Cardiac muscle cell (in vitro differentiated cells and primary cell): ENCODE measurements around the gene MLXIPL. TPM values are rescaled to one million over a fixed set of nuclear protein-coding genes. Genes with fewer than 3 reads are reported as not detected.

Experiments used
- DNase-seq, 2 donors: peaks; one replicate each; pipeline versions ENCODE4 v3.0.0 to v3.0.0-alpha.2; 2010 to 2017; ENCODE audit warnings: low read depth in 1 of 2, low spot score in 1 of 2
- H3K27ac ChIP-seq: fragments of 200-600 bp; sonication (generic); 2 replicates; pipeline ENCODE4 v1.5.1; 2016
- H3K27me3 ChIP-seq: fragments of 200-600 bp; sonication (generic); 2 replicates; pipeline ENCODE4 v1.6.0; 2016; ENCODE audit warnings: control low read depth
- H3K36me3 ChIP-seq: fragments of 200-600 bp; sonication (generic); 2 replicates; pipeline ENCODE4 v1.5.1; 2016; ENCODE audit warnings: control low read depth
- H3K4me1 ChIP-seq: fragments of 200-600 bp; sonication (generic); 2 replicates; pipeline ENCODE4 v1.8.1; 2017; ENCODE audit warnings: low read depth, mild to moderate bottlenecking, mixed run types
- H3K4me3 ChIP-seq: fragments of 200-600 bp; sonication (generic); 2 replicates; pipeline ENCODE4 v1.5.1; 2016; ENCODE audit warnings: mild to moderate bottlenecking
- H3K9me3 ChIP-seq: fragments of 200-600 bp; sonication (generic); 2 replicates; pipeline ENCODE4 v1.5.1; 2017; ENCODE audit warnings: low read depth, mild to moderate bottlenecking, control low read depth
- polyA plus RNA-seq: library from polyadenylated mRNA; unstranded; fragments of >200 nt; fragmentation: Nextera tagmentation; extraction: Ambion mirVana; gene quantifications from 2 replicates; pipeline ENCODE4 v1.2.1, GENCODE V29; 2016
- total RNA-seq: library from RNA; depleted of rRNA; stranded (reverse); fragments of >200 nt; gene quantifications from 2 replicates; pipeline ENCODE4 v1.2.3, GENCODE V29; 2016
- TF ChIP-seq, protein P1 (sequence below): IDR thresholded peaks from 2 replicates; pipeline ENCODE4 v1.5.1; 2012; ENCODE audit warnings: low read depth, mild to moderate bottlenecking, low read length

Gene MLXIPL, protein sequence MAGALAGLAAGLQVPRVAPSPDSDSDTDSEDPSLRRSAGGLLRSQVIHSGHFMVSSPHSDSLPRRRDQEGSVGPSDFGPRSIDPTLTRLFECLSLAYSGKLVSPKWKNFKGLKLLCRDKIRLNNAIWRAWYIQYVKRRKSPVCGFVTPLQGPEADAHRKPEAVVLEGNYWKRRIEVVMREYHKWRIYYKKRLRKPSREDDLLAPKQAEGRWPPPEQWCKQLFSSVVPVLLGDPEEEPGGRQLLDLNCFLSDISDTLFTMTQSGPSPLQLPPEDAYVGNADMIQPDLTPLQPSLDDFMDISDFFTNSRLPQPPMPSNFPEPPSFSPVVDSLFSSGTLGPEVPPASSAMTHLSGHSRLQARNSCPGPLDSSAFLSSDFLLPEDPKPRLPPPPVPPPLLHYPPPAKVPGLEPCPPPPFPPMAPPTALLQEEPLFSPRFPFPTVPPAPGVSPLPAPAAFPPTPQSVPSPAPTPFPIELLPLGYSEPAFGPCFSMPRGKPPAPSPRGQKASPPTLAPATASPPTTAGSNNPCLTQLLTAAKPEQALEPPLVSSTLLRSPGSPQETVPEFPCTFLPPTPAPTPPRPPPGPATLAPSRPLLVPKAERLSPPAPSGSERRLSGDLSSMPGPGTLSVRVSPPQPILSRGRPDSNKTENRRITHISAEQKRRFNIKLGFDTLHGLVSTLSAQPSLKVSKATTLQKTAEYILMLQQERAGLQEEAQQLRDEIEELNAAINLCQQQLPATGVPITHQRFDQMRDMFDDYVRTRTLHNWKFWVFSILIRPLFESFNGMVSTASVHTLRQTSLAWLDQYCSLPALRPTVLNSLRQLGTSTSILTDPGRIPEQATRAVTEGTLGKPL
- total RNA-seq: 0.07 and 1.8 TPM in 2 replicates
- 1.2 and 1.7 TPM in 2 replicates for polyA plus RNA-seq

DNA sequence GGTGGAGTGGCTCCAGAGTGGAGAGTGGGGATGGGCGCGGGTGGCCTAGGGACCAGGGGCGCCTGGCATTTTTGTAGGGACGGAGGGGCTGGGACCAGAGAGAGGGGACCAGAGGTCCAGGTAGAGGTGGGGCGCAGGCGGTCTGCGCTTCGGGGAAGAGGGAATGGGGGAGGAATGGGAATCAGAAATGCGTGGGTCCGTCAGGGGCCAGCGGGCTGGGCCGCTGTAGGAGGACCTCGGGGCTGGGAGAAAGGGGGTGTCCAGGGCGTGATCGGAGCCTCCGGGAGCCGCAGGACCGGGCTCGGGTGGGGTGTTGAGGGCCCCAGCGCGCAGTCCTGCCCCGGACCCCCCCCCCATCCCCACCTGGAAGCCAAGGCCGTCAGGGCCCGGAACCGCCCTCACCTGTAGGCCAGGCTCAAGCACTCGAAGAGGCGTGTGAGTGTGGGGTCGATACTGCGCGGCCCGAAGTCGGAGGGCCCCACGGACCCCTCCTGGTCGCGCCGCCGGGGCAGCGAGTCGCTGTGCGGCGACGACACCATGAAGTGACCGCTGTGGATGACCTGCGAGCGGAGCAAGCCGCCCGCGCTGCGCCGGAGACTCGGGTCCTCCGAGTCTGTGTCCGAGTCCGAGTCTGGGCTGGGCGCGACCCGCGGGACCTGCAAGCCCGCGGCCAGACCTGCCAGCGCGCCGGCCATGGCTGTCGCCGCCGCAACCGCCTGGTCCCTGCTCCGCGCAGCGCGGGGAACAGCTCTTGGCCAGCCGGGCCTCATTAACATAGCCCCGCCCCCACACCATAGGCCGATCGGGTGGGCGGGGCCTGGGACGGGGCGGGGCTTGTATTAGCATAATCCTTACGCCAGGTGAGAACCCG, at the start of gene MLXIPL:
TSS of gene MLXIPL (minus strand) at position 725 of the 871 bp plus-strand sequence. CDS start at position 695, 30 bp downstream.
- no peaks in the 10 kb centered on the region for H3K4me1 ChIP-seq
- no peaks in the 10 kb centered on the region for H3K9me3 ChIP-seq
- DNase-seq: peak; percentile 53 to 94
- H3K4me3 ChIP-seq: peak within 1 kb of the TSS; percentile 46
- H3K27me3 ChIP-seq: peaks cover 57% of the 10 kb centered on the region
- H3K27ac ChIP-seq: no peak within 1 kb of the TSS
- H3K36me3 ChIP-seq: no peaks in the 10 kb centered on the region
- TF ChIP-seq, protein P1, sequence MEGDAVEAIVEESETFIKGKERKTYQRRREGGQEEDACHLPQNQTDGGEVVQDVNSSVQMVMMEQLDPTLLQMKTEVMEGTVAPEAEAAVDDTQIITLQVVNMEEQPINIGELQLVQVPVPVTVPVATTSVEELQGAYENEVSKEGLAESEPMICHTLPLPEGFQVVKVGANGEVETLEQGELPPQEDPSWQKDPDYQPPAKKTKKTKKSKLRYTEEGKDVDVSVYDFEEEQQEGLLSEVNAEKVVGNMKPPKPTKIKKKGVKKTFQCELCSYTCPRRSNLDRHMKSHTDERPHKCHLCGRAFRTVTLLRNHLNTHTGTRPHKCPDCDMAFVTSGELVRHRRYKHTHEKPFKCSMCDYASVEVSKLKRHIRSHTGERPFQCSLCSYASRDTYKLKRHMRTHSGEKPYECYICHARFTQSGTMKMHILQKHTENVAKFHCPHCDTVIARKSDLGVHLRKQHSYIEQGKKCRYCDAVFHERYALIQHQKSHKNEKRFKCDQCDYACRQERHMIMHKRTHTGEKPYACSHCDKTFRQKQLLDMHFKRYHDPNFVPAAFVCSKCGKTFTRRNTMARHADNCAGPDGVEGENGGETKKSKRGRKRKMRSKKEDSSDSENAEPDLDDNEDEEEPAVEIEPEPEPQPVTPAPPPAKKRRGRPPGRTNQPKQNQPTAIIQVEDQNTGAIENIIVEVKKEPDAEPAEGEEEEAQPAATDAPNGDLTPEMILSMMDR: no peak

DNA sequence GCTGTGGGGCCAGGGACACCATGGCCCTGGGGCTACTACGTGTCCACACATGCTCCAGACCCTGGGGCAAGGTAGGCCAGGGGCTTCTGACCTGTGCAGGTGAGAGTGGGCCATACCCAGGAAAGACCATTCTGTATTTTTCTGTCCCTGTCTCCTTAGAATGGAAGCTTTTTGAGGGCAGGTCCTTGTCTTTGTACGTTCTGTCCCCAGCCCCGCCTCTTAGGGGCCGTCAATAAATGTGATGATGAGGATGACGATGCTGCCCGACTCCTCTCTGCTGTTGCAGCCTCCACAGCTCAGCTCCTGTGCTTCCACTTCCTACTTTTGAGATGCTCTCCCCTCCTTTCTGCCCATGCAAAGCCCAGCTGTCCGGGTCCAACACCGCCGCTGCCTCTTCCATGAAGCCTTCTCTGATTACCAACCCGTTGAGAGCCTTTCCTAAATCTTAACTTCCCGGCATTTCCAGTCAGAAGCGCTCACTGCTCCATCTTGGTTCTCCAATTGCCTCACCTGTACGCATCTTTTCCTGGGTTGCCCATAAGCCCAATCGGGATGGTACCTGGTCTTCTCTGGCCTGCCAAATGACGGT, 47.6 kb upstream of the MLXIPL start:
- H3K4me3 ChIP-seq: no peak overlapping the region
- no peak overlapping the region for H3K27ac ChIP-seq
- TF ChIP-seq, protein P1: no peak
- no peak for DNase-seq
- H3K36me3 ChIP-seq: no peaks in the 10 kb centered on the region
- H3K27me3 ChIP-seq: no peaks in the 10 kb centered on the region
- H3K9me3 ChIP-seq: no peaks in the 10 kb centered on the region
- H3K4me1 ChIP-seq: peaks cover 7% of the 10 kb centered on the region

DNA sequence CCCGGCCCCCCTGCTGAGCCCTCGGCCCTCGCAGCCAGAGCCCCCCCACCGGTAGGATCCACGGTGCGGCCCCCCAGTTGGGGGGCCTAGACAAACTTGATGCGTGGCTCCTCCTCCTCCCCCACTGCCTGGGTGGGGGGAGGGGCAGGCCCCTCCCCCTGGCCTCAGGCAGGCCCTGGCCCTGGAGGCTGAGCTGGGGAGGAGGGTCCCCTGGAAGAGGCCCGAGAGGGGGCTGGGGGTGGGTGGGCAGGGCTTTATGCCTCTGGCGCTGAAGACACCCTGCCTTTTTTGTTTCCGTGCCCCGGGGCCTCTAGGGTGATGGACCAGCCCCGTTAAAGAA, 47.0 kb upstream of the MLXIPL start:
- Histone ChIP-seq H3K27me3 (no peaks in the 10 kb centered on the region), H3K4me3 (no peak overlapping the region), H3K4me1 (peaks cover 7% of the 10 kb centered on the region), H3K9me3 (no peaks in the 10 kb centered on the region), H3K36me3 (no peaks in the 10 kb centered on the region), H3K27ac (no peak overlapping the region)
- TF ChIP-seq, protein P1: no peak
- DNase-seq: no peak

DNA sequence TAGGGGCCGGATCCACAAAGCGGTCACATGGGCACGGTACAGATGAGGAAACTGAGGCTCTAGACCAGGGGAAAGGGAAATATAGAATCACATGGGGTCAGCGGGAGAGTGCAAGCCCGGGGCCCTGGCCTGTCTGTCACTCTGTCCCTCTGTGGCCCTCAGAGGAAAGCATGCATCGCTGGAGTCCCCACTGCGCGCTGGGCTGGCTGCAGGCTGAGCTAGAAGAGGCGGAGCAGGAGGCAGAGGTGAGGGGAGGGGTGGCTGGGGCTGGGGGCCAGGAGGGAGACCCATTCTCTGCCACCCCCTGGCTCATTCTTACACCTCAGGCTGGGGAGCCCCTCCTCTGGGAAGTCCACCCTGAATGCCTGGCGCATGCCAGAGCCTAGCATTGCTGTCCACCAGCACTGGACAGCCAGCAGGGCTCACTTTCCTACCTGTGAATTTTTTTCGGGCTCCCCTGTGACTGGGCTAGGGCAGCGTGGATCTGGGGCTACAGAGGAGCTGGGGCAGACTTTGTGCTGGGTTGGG, 45.6 kb upstream of the MLXIPL start:
- TF ChIP-seq, protein P1: no peak
- Histone ChIP-seq H3K27me3 (no peaks in the 10 kb centered on the region), H3K27ac (no peak overlapping the region), H3K4me1 (peaks cover 7% of the 10 kb centered on the region), H3K4me3 (no peak overlapping the region), H3K36me3 (no peaks in the 10 kb centered on the region), H3K9me3 (no peaks in the 10 kb centered on the region)
- DNase-seq: no peak

DNA sequence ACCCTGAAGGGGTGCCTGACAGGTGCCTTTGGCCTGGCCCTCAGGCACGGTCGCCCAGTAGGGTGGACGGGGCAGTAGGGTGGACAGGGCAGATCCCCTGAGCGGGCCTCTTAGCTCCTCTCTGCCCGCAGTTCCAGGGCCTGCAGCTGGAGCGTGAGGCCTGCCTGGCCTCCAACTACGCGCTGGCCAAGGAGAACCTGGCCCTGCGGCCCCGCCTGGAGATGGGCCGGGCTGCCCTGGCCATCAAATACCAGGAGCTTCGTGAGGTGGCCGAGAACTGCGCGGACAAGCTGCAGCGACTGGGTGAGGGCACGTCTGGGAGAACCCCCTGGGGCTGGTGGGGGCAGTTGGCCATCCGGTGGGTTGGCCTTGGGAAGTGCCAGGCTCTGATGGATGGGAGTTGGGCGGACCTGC, 45.0 kb upstream of the MLXIPL start:
- Histone ChIP-seq H3K27me3 (no peaks in the 10 kb centered on the region), H3K9me3 (no peaks in the 10 kb centered on the region), H3K4me3 (no peak overlapping the region), H3K36me3 (no peaks in the 10 kb centered on the region), H3K27ac (no peak overlapping the region), H3K4me1 (peaks cover 7% of the 10 kb centered on the region)
- DNase-seq: no peak
- TF ChIP-seq, protein P1: no peak
